HEK293 (cell line): ENCODE data around the gene SLC8A1.

ENCODE experiments used
- CTCF ChIA-PET: fragments of 350-600 bp; formaldehyde crosslinking; extraction: SDS; loops from one replicate; lab custom pipeline; 2021; ENCODE audit warnings: antibody characterized with exemption; lab: Yijun Ruan, JAX
- POLR2A ChIA-PET: fragments of 300-600 bp; formaldehyde crosslinking; extraction: SDS; loops from one replicate; lab custom pipeline; 2020; ENCODE audit warnings: antibody characterized with exemption, inconsistent platforms; lab: Yijun Ruan, JAX
- H3K27ac ChIP-seq: fragments of 200-500 bp; sonication (Bioruptor generic); 2 replicates; pipeline ENCODE4 v1.5.1; 2014; ENCODE audit warnings: low read depth, low read length, control low read depth, inconsistent platforms; ENCODE audit errors: extremely low read depth
- H3K36me3 ChIP-seq, 2 experiments: fragments of 200-500 bp in 1 of 2; sonication (Bioruptor generic) in 1 of 2; 1 replicate in 1 of 2; 2 replicates in 1 of 2; pipeline ENCODE4 v1.5.1; 2014 to 2017; ENCODE audit warnings: inconsistent platforms in 2 of 2, low read length in 2 of 2; ENCODE audit not compliant: control insufficient read depth in 2 of 2, insufficient read depth in 1 of 2
- H3K4me1 ChIP-seq: fragments of 200-500 bp; sonication (Bioruptor generic); 2 replicates; pipeline ENCODE4 v1.5.1; 2014; ENCODE audit warnings: mild to moderate bottlenecking, low read length, inconsistent platforms; ENCODE audit not compliant: control insufficient read depth, insufficient read depth
- H3K4me3 ChIP-seq: 2 replicates; pipeline ENCODE4 v1.5.1; 2011; ENCODE audit warnings: low read depth, mild to moderate bottlenecking, control low read depth, low read length, moderate library complexity
- H3K9me3 ChIP-seq: fragments of 200-500 bp; sonication (Bioruptor generic); 2 replicates; pipeline ENCODE4 v1.5.1; 2014; ENCODE audit warnings: low read depth, low read length, inconsistent platforms; ENCODE audit not compliant: control insufficient read depth, insufficient read depth
- KLF1 ChIP-seq: fragments of 450-650 bp; formaldehyde crosslinking; IDR thresholded peaks from 2 replicates; pipeline ENCODE4 v1.5.1; 2016; ENCODE audit warnings: missing biosample characterization, missing genetic modification characterization
- KLF10 ChIP-seq: fragments of 450-650 bp; IDR thresholded peaks from 2 replicates; pipeline ENCODE4 v1.5.1; 2018; ENCODE audit warnings: missing biosample characterization, mild to moderate bottlenecking, missing genetic modification characterization
- KLF7 ChIP-seq: fragments of 450-650 bp; formaldehyde crosslinking; IDR thresholded peaks from 2 replicates; pipeline ENCODE4 v1.5.1; 2016; ENCODE audit warnings: missing biosample characterization, missing genetic modification characterization, borderline replicate concordance
- KLF9 ChIP-seq: fragments of 450-650 bp; formaldehyde crosslinking; IDR thresholded peaks from 2 replicates; pipeline ENCODE4 v1.5.1; 2016; ENCODE audit warnings: missing biosample characterization, missing genetic modification characterization, low read depth
- PATZ1 ChIP-seq: fragments of 450-650 bp; formaldehyde crosslinking; IDR thresholded peaks from 2 replicates; pipeline ENCODE4 v1.5.1; 2016; ENCODE audit warnings: missing biosample characterization, missing genetic modification characterization
- SCRT2 ChIP-seq: fragments of 450-650 bp; formaldehyde crosslinking; IDR thresholded peaks from 2 replicates; pipeline ENCODE4 v1.5.1; 2016; ENCODE audit warnings: missing biosample characterization, missing genetic modification characterization
- TRIM28 ChIP-seq: IDR thresholded peaks from 2 replicates; pipeline ENCODE4 v1.6.1; 2011; ENCODE audit warnings: low read length, control low read depth, borderline replicate concordance
- ZBTB20 ChIP-seq: fragments of 450-650 bp; formaldehyde crosslinking; IDR thresholded peaks from 2 replicates; pipeline ENCODE4 v1.5.1; 2016; ENCODE audit warnings: missing biosample characterization, missing genetic modification characterization
- ZFHX2 ChIP-seq: fragments of 450-650 bp; formaldehyde crosslinking; conservative IDR thresholded peaks from 2 replicates; pipeline ENCODE4 v1.5.1; 2016; ENCODE audit warnings: missing biosample characterization, missing genetic modification characterization
- ZNF157 ChIP-seq: fragments of 450-650 bp; formaldehyde crosslinking; IDR thresholded peaks from 2 replicates; pipeline ENCODE4 v1.5.1; 2016; ENCODE audit warnings: missing biosample characterization, missing genetic modification characterization
- ZNF175 ChIP-seq: fragments of 450-650 bp; formaldehyde crosslinking; IDR thresholded peaks from 2 replicates; pipeline ENCODE4 v1.5.1; 2016; ENCODE audit warnings: missing biosample characterization, missing genetic modification characterization
- ZNF184 ChIP-seq: fragments of 450-650 bp; IDR thresholded peaks from 2 replicates; pipeline ENCODE4 v1.5.1; 2018; ENCODE audit warnings: missing biosample characterization, mild to moderate bottlenecking, missing genetic modification characterization
- ZNF266 ChIP-seq: fragments of 450-650 bp; formaldehyde crosslinking; IDR thresholded peaks from 2 replicates; pipeline ENCODE4 v1.5.1; 2016; ENCODE audit warnings: missing biosample characterization, missing genetic modification characterization, low read depth
- ZNF362 ChIP-seq: fragments of 450-650 bp; formaldehyde crosslinking; IDR thresholded peaks from 2 replicates; pipeline ENCODE4 v1.5.1; 2016; ENCODE audit warnings: missing biosample characterization, missing genetic modification characterization
- ZNF488 ChIP-seq: fragments of 450-650 bp; formaldehyde crosslinking; IDR thresholded peaks from 2 replicates; pipeline ENCODE4 v1.5.1; 2016; ENCODE audit warnings: missing biosample characterization, missing genetic modification characterization
- ZNF560 ChIP-seq: fragments of 450-650 bp; formaldehyde crosslinking; IDR thresholded peaks from 2 replicates; pipeline ENCODE4 v1.5.1; 2017; ENCODE audit warnings: missing biosample characterization, missing genetic modification characterization, borderline replicate concordance
- ZNF629 ChIP-seq: fragments of 450-650 bp; formaldehyde crosslinking; IDR thresholded peaks from 2 replicates; pipeline ENCODE4 v1.5.1; 2017; ENCODE audit warnings: missing biosample characterization, missing genetic modification characterization
- ZNF639 ChIP-seq: fragments of 450-650 bp; formaldehyde crosslinking; IDR thresholded peaks from 2 replicates; pipeline ENCODE4 v1.5.1; 2016; ENCODE audit warnings: missing biosample characterization, missing genetic modification characterization
- ZNF645 ChIP-seq: fragments of 450-650 bp; formaldehyde crosslinking; IDR thresholded peaks from 2 replicates; pipeline ENCODE4; 2016; ENCODE audit warnings: missing biosample characterization, missing genetic modification characterization
- ZNF660 ChIP-seq: fragments of 450-650 bp; IDR thresholded peaks from 2 replicates; pipeline ENCODE4 v1.5.1; 2018; ENCODE audit warnings: missing biosample characterization, mild to moderate bottlenecking, missing genetic modification characterization
- ZNF664 ChIP-seq: fragments of 450-650 bp; formaldehyde crosslinking; IDR thresholded peaks from 2 replicates; pipeline ENCODE4 v1.5.1; 2016; ENCODE audit warnings: missing biosample characterization, missing genetic modification characterization
- ZNF670 ChIP-seq: fragments of 450-650 bp; formaldehyde crosslinking; IDR thresholded peaks from 2 replicates; pipeline ENCODE4 v1.5.1; 2016; ENCODE audit warnings: missing biosample characterization, missing genetic modification characterization, low read depth
- ZNF792 ChIP-seq: fragments of 450-650 bp; formaldehyde crosslinking; IDR thresholded peaks from 2 replicates; pipeline ENCODE4 v1.5.1; 2016; ENCODE audit warnings: missing biosample characterization, missing genetic modification characterization
- ZSCAN16 ChIP-seq: fragments of 450-650 bp; formaldehyde crosslinking; IDR thresholded peaks from 2 replicates; pipeline ENCODE4 v1.5.1; 2016; ENCODE audit warnings: missing biosample characterization, missing genetic modification characterization

Gene SLC8A1

GRCh38 chr2:40197121-40197520 is 254.8 kb downstream of the SLC8A1 start (continued):
- no peak for TF ChIP-seq ZNF184
- TF ChIP-seq ZNF629 (tag by site-specific recombination), result no peak

- Histone ChIP-seq H3K36me3 (no peaks in the 10 kb centered on the region), H3K4me1 (no peaks in the 10 kb centered on the region), H3K9me3 (no peaks in the 10 kb centered on the region), H3K27ac (no peak overlapping the region), H3K4me3 (no peak overlapping the region)
- TF ChIP-seq TRIM28 (no peak), ZFHX2 (tag by site-specific recombination) (no peak), KLF7 (no peak), ZNF792 (tag by site-specific recombination) (no peak), KLF9 (tag by site-specific recombination) (no peak), ZNF639 (tag by site-specific recombination) (no peak), ZNF175 (no peak), ZNF362 (no peak), PATZ1 (tag by site-specific recombination) (no peak), ZNF670 (tag by site-specific recombination) (no peak), ZNF664 (tag by site-specific recombination) (no peak)
- ChIA-PET POLR2A (no interaction called here), CTCF (no interaction called here)
Observed at GRCh38 chr2:40193670-40194026, 258.2 kb downstream of the SLC8A1 start.

GRCh38 chr2:40192864-40193669 is 258.8 kb downstream of the SLC8A1 start:
- H3K4me1 ChIP-seq, result no peaks in the 10 kb centered on the region
- H3K4me3 ChIP-seq, result no peak overlapping the region
- ChIA-PET POLR2A (no interaction called here), CTCF (no interaction called here)
- TF ChIP-seq SCRT2 (tag by site-specific recombination), result no peak
- no peak for TF ChIP-seq ZNF645
- TF ChIP-seq ZNF560 (tag by site-specific recombination), result no peak
- no peak for TF ChIP-seq KLF10 (tag by site-specific recombination)
- TF ChIP-seq KLF1, result no peak
- no peak for TF ChIP-seq ZNF488 (tag by site-specific recombination)
- TF ChIP-seq ZSCAN16 (tag by site-specific recombination), result no peak
- TF ChIP-seq ZNF266, result no peak
- no peak for TF ChIP-seq ZBTB20 (tag by site-specific recombination)
- TF ChIP-seq ZNF157 (tag by site-specific recombination), result no peak
- TF ChIP-seq ZNF660 (tag by site-specific recombination), result no peak
- no peak for TF ChIP-seq ZNF175
- no peak for TF ChIP-seq ZFHX2 (tag by site-specific recombination)
- H3K9me3 ChIP-seq, result no peaks in the 10 kb centered on the region
- H3K36me3 ChIP-seq, result no peaks in the 10 kb centered on the region
- H3K27ac ChIP-seq, result no peak overlapping the region
